Stomach (tissue), 9 donors: ENCODE results near the gene SGPP2. TPM values are rescaled to one million over a fixed set of nuclear protein-coding genes. Genes with fewer than 3 reads are reported as not detected.
"Not testable (repeated sequence)": the region's sequence is repeated elsewhere in the genome, so short reads cannot be mapped to it uniquely, and the experiment has no call there.

Experiments used
- DNase-seq, 2 donors: peaks; one replicate each; pipeline versions ENCODE4 v3.0.0 to v3.0.0-alpha.2; 2013 to 2019
- H3K27ac ChIP-seq, 5 donors: fragments of 200-600 bp in 4 of 5; sonication (generic) in 4 of 5; one replicate each; pipeline ENCODE4 v1.5.1; 2013 to 2019; ENCODE audit warnings: mild to moderate bottlenecking in 1 of 5, moderate library complexity in 1 of 5
- H3K27me3 ChIP-seq, 3 donors: fragments of 200-600 bp; sonication (generic); one replicate each; pipeline ENCODE4 v1.5.1; 2017 to 2019; ENCODE audit warnings: mixed run types in 1 of 3
- H3K36me3 ChIP-seq, 4 donors: fragments of 200-600 bp; sonication (generic); 1 replicate in 3 of 4; 2 replicates in 1 of 4; pipeline ENCODE4 v1.5.1; 2016 to 2019
- H3K4me1 ChIP-seq, 4 donors: fragments of 200-600 bp; sonication (generic); one replicate each; pipeline ENCODE4 v1.5.1; 2016 to 2019
- H3K4me3 ChIP-seq, 4 donors: fragments of 200-600 bp; sonication (generic) in 3 of 4; one replicate each; pipeline ENCODE4 v1.5.1; 2016 to 2019; ENCODE audit warnings: mild to moderate bottlenecking in 1 of 4
- H3K9me3 ChIP-seq, 4 donors: fragments of 200-600 bp; sonication (generic); one replicate each; pipeline ENCODE4 v1.5.1; 2016 to 2019
- CTCF ChIP-seq, 7 experiments: fragments of 450-650 bp in 4 of 7; fragments of 200-600 bp in 3 of 7; sonication (generic) in 3 of 7; IDR thresholded peaks; one replicate each; pipeline ENCODE4 v1.5.1; 2016 to 2019; ENCODE audit warnings: antibody characterized with exemption in 7 of 7, control low read depth in 2 of 7, mild to moderate bottlenecking in 1 of 7
- EP300 ChIP-seq: sonication (generic); formaldehyde crosslinking; IDR thresholded peaks from one replicate; pipeline ENCODE4 v1.6.1; 2017; ENCODE audit warnings: antibody characterized with exemption
- POLR2A ChIP-seq, 4 donors: fragments of 450-650 bp; IDR thresholded peaks; one replicate each; pipeline ENCODE4 v1.6.1; 2016; ENCODE audit warnings: antibody characterized with exemption in 4 of 4, control low read depth in 2 of 4, mild to moderate bottlenecking in 1 of 4, moderate library complexity in 1 of 4
- POLR2AphosphoS5 ChIP-seq, 3 donors: sonication (generic); formaldehyde crosslinking; IDR thresholded peaks; one replicate each; pipeline ENCODE4 v1.6.1; 2016; ENCODE audit warnings: antibody characterized with exemption in 3 of 3
- WGBS, 5 donors: extraction: QIAGEN DNeasy Blood & Tissue Kit in 3 of 5; methylation state at CpG; one replicate each; pipeline versions ENCODE4 v1.1.5 to v1.1.7; 2013 to 2018; 5-methylcytosine and 5-hydroxymethylcytosine counted together
- intact Hi-C: fragments of 100-400 bp; cut with DNase I; formaldehyde crosslinking; loops from one replicate; pipeline ENCODE4 v1.15.1; 2023; ENCODE audit warnings: low total_unique reads
- polyA plus RNA-seq, 3 donors: library from polyadenylated mRNA; stranded (reverse); fragments of 200-250 nt; gene quantifications; one replicate each; pipeline ENCODE4 v1.2.3, GENCODE V29; 2013
- total RNA-seq, 5 donors: library from RNA; depleted of rRNA; stranded (reverse); fragments of >200 nt; gene quantifications; one replicate each; pipeline versions ENCODE4 v1.1.0 to v1.2.3, GENCODE V29; 2014 to 2016
- donor health status: healthy with polysubstance abuse.
- donor health status: Bipolar disorder and iron deficiency.
- donor health status: healthy.

Gene SGPP2
- total and polyA plus RNA-seq, 8 donors: 1.7 to 50.4 (median 21.0) TPM

GRCh38 chr2:222399038-222399783, 25.1 kb upstream of the SGPP2 start:
- H3K27me3 ChIP-seq: no peaks in the 10 kb centered on the region
- H3K4me1 ChIP-seq: peaks cover 0 to 11% (median 0%) of the 10 kb centered on the region in 4 donors
- no peaks in the 10 kb centered on the region for H3K36me3 ChIP-seq
- no peak overlapping the region for H3K4me3 ChIP-seq
- DNase-seq: peak in 1 of 2 donors; percentile 51
- peaks cover 0 to 3% (median 0%) of the 10 kb centered on the region in 4 donors for H3K9me3 ChIP-seq
- intact Hi-C loops: no loop called here
- no peak overlapping the region for H3K27ac ChIP-seq
- 41 to 45% (median 44%) methylated on average over 5 of the region's 5 CpGs for WGBS, 5 donors
- TF ChIP-seq POLR2AphosphoS5 (IDR thresholded peaks at IDR 0.05): no peak
- TF ChIP-seq EP300: no peak
- TF ChIP-seq CTCF (IDR thresholded peaks at IDR 0.05): no peak
- TF ChIP-seq POLR2A (IDR thresholded peaks at IDR 0.05): no peak

DNA sequence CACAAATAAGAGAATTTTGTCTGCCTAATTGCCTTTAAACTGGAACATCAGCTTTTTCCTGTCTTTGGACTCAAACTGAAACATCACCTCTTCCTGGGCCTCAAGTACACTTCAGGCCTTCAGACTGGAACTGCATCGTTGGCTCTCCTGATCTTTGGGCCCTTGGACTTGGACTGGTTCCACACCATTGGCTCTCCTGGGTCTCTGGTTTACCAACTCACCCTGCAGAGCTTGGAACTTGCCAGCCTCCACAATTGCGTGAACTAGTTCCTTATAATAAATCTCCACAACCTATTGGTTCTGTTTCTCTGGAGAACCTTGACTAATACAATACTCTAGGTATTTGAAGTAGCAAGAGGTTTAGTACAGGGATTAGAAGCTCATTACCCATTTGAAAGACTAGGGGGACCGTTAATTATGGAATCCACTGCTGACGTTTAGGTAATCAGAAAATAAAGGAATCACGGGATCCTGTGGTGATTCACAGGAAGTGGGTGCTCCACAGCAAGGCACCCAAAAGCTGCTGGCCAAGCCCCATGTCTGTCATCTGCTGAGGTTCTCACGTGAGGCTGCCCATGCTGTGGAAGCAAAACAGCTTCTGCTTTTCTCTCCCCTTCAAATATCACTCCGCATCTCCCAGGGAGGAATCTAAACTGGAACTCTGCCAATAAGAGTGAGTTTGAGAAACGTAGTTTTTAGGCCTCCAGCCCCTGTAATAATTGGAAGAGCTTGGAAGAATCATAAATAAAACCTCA, 20.0 kb upstream of the SGPP2 start:
- Histone ChIP-seq H3K4me3 (no peak overlapping the region), H3K27me3 (no peaks in the 10 kb centered on the region), H3K9me3 (no peaks in the 10 kb centered on the region), H3K27ac (no peak overlapping the region), H3K4me1 (peaks cover 0 to 6% (median 0%) of the 10 kb centered on the region in 4 donors), H3K36me3 (no peaks in the 10 kb centered on the region)
- no peak for DNase-seq
- TF ChIP-seq EP300 (no peak), POLR2AphosphoS5 (IDR thresholded peaks at IDR 0.05) (no peak), POLR2A (IDR thresholded peaks at IDR 0.05) (no peak), CTCF (IDR thresholded peaks at IDR 0.05) (no peak)
- intact Hi-C loops: no loop called here
- 60 to 69% (median 68%) methylated on average over 8 of the region's 8 CpGs for WGBS, 5 donors

DNA sequence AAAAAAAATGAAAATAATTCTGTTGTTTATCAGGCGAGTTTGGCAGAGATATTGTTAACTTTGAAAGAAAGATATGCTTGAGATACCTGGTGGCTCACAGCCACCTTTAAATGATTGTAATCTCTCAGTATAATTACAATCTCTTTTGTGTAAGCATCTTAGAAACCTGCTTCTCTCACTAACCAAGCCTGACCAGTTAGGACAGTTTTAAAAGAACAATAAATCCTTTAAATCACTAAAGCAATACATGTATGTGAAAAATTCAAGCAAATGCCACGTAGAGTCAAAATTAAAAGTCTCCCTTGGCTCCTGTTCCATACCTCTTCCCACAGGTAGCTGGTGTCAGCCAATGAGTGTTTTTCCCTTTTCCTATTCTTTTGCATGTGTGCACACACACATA, 15.7 kb upstream of the SGPP2 start:
- H3K4me3 ChIP-seq: no peak overlapping the region
- peaks cover 0 to 5% (median 4%) of the 10 kb centered on the region in 4 donors for H3K9me3 ChIP-seq
- intact Hi-C loops: no loop called here
- no peak for DNase-seq
- WGBS, 5 donors: 39 to 63% (median 45%) methylated on average over 2 of the region's 2 CpGs
- H3K27ac ChIP-seq: no peak overlapping the region
- H3K27me3 ChIP-seq: no peaks in the 10 kb centered on the region
- no peak for TF ChIP-seq EP300
- TF ChIP-seq POLR2A (IDR thresholded peaks at IDR 0.05): no peak
- TF ChIP-seq CTCF (IDR thresholded peaks at IDR 0.05): no peak
- TF ChIP-seq POLR2AphosphoS5 (IDR thresholded peaks at IDR 0.05): no peak
- no peaks in the 10 kb centered on the region for H3K4me1 ChIP-seq
- no peaks in the 10 kb centered on the region for H3K36me3 ChIP-seq

DNA sequence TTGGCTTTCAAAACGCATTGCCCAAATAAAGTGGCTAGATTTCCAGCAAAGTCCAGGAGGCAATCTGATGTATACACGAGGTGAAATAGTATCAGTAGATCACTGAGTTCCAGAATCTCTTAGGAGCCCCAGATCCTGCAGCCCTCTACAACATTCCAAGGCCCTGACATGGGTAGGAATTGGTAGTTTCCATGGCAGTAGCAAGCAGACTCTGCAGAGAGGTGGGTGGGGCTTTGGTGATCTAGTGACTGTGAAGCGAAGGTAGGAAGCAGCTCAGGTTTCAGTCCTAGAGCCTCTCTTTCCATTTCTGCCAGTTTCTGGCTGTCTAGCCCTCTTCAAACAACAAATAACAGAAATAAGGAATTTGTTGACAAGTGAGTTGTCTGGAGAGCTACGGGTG, 13.8 kb upstream of the SGPP2 start:
- H3K36me3 ChIP-seq: no peaks in the 10 kb centered on the region
- H3K4me3 ChIP-seq: no peak overlapping the region
- no peaks in the 10 kb centered on the region for H3K4me1 ChIP-seq
- no peaks in the 10 kb centered on the region for H3K27me3 ChIP-seq
- intact Hi-C loops: no loop called here
- no peak overlapping the region for H3K27ac ChIP-seq
- peaks cover 0 to 10% (median 4%) of the 10 kb centered on the region in 4 donors for H3K9me3 ChIP-seq
- WGBS, 5 donors: 66 to 81% (median 69%) methylated on average over 4 of the region's 4 CpGs
- peak in 1 of 2 donors; percentile 60 for DNase-seq
- TF ChIP-seq POLR2A (IDR thresholded peaks at IDR 0.05) (no peak), POLR2AphosphoS5 (IDR thresholded peaks at IDR 0.05) (no peak), CTCF (IDR thresholded peaks at IDR 0.05) (no peak), EP300 (no peak)

GRCh38 chr2:222412334-222412733, 12.0 kb upstream of the SGPP2 start:
- H3K36me3 ChIP-seq, H3K27ac ChIP-seq, DNase-seq, H3K4me3 ChIP-seq, H3K27me3 ChIP-seq, H3K4me1 ChIP-seq, intact Hi-C loops: not testable (repeated sequence)
- 78 to 100% (median 88%) methylated on average over 2 of the region's 2 CpGs for WGBS, 5 donors
- peaks cover 0 to 19% (median 4%) of the 10 kb centered on the region in 4 donors for H3K9me3 ChIP-seq
